GM21619 (cell line): ENCODE results near the gene MICOS13.

Experiments
- ATAC-seq: cut with Tn5 transposase; IDR thresholded peaks from one replicate; pipeline ENCODE4 v1.9.1; 2021; ENCODE audit not compliant: unreplicated experiment

The MICOS13 gene

DNA sequence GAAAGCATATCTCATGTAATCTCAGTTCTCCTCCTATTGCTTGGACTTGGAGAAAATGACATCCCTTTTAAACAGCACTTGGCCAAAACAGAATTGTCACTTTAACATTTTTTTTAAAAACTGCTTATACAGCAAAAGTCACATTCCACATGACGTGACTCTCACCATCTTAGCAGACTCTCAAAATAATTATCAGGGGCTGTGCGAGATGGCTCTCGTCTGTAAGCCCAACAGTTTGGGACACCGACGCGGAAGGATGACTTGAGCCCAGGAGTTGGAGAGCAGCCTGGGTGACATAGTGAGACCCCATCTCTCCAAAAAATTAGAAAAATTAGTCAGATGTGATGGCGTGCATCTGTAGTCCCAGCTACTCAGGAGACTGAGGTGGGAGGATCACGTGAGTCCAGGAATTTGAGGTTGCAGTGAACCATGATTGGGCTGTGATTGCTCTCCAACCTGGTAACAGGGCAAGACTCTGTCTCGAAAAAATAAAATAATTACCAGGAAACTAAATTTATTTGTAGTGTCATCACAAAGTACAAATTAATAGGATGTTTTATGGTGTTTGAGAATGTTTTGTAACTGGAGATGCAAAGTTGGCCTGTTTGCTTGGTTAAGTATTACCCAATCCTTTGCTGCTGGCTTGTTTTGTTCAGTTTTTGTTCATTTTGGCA is 48.6 kb downstream of the MICOS13 start:
- ATAC-seq, result no peak

DNA sequence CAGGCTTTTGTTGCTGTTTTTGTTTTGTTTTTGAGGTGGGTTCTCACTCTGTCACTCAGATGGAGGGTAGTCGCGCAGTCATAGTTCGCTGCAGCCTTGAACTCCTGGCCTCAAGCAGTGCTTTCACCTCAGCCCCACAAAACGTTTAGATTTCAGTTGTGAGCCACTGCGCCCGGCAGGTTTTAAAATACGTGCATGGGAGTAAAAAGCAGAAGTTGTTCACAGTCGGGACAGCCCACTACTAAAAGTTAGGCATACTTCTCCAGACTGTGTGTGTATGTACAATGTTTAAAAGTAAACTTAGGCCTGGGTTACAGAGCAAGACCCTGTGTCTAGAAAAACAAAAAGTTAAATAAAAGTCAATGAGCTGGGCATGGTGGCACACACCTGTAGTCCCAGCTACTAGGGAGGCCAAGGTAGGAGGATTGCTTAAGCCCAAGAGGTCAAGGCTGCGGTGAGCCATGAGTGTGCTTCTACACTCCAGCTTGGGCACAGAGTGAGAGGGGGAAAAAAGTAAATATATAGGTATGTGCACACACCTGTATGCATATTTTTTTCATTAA is 51.3 kb downstream of the MICOS13 start:
- ATAC-seq, result no peak

DNA sequence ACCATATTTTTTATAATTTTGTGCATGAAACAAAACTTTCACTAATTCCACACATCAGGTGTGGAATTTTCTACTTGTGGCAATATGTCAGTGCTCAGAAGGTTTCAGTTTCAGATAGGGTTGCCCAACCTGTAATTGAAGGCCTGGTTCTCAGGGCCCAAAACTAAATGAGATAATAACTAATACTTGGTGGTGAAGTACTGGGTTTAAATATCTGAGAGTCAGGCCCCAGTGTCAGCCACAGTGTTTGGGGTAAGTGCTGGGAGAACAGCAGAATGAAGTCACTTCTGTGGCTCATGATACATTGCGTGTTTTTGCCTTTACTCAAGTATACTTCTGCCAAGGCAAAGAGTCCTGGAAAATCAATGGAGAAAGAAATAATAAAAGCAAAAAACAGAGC is 51.9 kb downstream of the MICOS13 start:
- ATAC-seq, result no peak
